Measurements from ENCODE around the gene AXIN1. TPM values are rescaled to one million over a fixed set of nuclear protein-coding genes. Genes with fewer than 3 reads are reported as not detected.

AXIN1 gene
- total RNA-seq, 1 donor from 2014 or later, result 27.0 TPM

DNA sequence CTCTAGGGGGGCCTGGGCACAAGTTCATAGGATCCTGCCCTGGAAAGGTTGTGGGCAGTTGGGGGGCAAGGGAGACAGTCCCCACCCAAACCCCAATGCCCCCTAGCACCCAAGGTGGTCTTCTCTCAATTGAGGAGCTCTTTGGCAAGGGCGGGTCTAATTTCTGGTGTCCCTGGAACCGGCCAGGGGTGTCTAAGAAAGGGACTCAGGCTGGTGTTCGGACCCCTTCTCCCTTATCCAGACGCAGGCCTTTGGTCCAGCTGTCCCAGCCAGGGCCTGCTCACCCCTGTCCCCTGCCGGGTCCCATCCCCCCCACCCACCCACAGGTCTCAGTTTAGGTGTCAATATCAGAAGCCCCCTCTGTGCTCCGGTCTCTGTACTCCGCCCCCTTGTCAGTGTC is 73.0 kb downstream of the AXIN1 start:
- no peak overlapping the region for H3K4me2 ChIP-seq (ENCODE audit: low read length)
- no peak overlapping the region for H3K27ac ChIP-seq (ENCODE audit: low read depth, low read length)
- H2AFZ ChIP-seq (ENCODE audit: low read depth, low read length), result no peak overlapping the region
- Mint-ChIP-seq H3K36me3 (ENCODE audit: low read depth, unreplicated experiment) (no peaks in the 10 kb centered on the region), H3K9me3 (ENCODE audit: unreplicated experiment) (no peaks in the 10 kb centered on the region), H3K27ac (ENCODE audit: unreplicated experiment) (no peak overlapping the region), H3K4me3 (ENCODE audit: unreplicated experiment) (peak overlapping the region; percentile 21), H3K27me3 (ENCODE audit: low read depth, unreplicated experiment) (peaks cover 13% of the 10 kb centered on the region), H3K4me1 (ENCODE audit: low read depth, unreplicated experiment) (no peaks in the 10 kb centered on the region)
- peaks cover 4% of the 10 kb centered on the region for H3K4me1 ChIP-seq (ENCODE audit: insufficient read depth, low read length)
- H3K27me3 ChIP-seq (ENCODE audit: insufficient read depth, low read length), result peaks cover 7% of the 10 kb centered on the region
- no peaks in the 10 kb centered on the region for H3K9me3 ChIP-seq (ENCODE audit: insufficient read depth, low read depth, low read length)
- H3K36me3 ChIP-seq (ENCODE audit: insufficient read depth, low read length), result no peaks in the 10 kb centered on the region
- no peak overlapping the region for H3K4me3 ChIP-seq (ENCODE audit: insufficient read depth, low read depth, low read length)
- TF ChIP-seq EZH2 (IDR thresholded peaks at IDR 0.05; ENCODE audit: insufficient read depth, low read length) (no peak), CTCF (IDR thresholded peaks at IDR 0.05; ENCODE audit: insufficient read depth, low read depth, low read length) (no peak)
- FAIRE-seq (no peak), DNase-seq (ENCODE audit: low read depth) (no peak)
- peaks cover 4% of the 10 kb centered on the region for H4K20me1 ChIP-seq (ENCODE audit: insufficient read depth, low read length)
- H3K79me2 ChIP-seq (ENCODE audit: insufficient read depth, low read length), result no peaks in the 10 kb centered on the region
- H3K9ac ChIP-seq (ENCODE audit: low read length), result no peak overlapping the region

GRCh38 chr16:278863-279366 is 73.6 kb downstream of the AXIN1 start:
- H3K4me2 ChIP-seq (ENCODE audit: low read length), result no peak overlapping the region

More at GRCh38 chr16:278863-279366, 73.6 kb downstream of the AXIN1 start:
- FAIRE-seq, result no peak
- H3K9ac ChIP-seq (ENCODE audit: low read length), result no peak overlapping the region
- peaks cover 4% of the 10 kb centered on the region for H3K4me1 ChIP-seq (ENCODE audit: insufficient read depth, low read length)
- no peaks in the 10 kb centered on the region for H3K36me3 Mint-ChIP-seq (ENCODE audit: low read depth, unreplicated experiment)
- peaks cover 4% of the 10 kb centered on the region for H4K20me1 ChIP-seq (ENCODE audit: insufficient read depth, low read length)
- H3K4me1 Mint-ChIP-seq (ENCODE audit: low read depth, unreplicated experiment), result no peaks in the 10 kb centered on the region
- H3K4me3 ChIP-seq (ENCODE audit: insufficient read depth, low read depth, low read length), result no peak overlapping the region
- H3K27me3 Mint-ChIP-seq (ENCODE audit: low read depth, unreplicated experiment), result peaks cover 13% of the 10 kb centered on the region
- peaks cover 7% of the 10 kb centered on the region for H3K27me3 ChIP-seq (ENCODE audit: insufficient read depth, low read length)
- peak; percentile 29 for DNase-seq (ENCODE audit: low read depth)
- H3K27ac ChIP-seq (ENCODE audit: low read depth, low read length), result no peak overlapping the region
- H3K36me3 ChIP-seq (ENCODE audit: insufficient read depth, low read length), result no peaks in the 10 kb centered on the region
- no peaks in the 10 kb centered on the region for H3K79me2 ChIP-seq (ENCODE audit: insufficient read depth, low read length)
- H3K9me3 ChIP-seq (ENCODE audit: insufficient read depth, low read depth, low read length), result no peaks in the 10 kb centered on the region
- no peak overlapping the region for H2AFZ ChIP-seq (ENCODE audit: low read depth, low read length)
- no peaks in the 10 kb centered on the region for H3K9me3 Mint-ChIP-seq (ENCODE audit: unreplicated experiment)
- peak overlapping the region; percentile 21 for H3K4me3 Mint-ChIP-seq (ENCODE audit: unreplicated experiment)
- TF ChIP-seq CTCF (IDR thresholded peaks at IDR 0.05; ENCODE audit: insufficient read depth, low read depth, low read length), result no peak
- no peak for TF ChIP-seq EZH2 (IDR thresholded peaks at IDR 0.05; ENCODE audit: insufficient read depth, low read length)
- no peak overlapping the region for H3K27ac Mint-ChIP-seq (ENCODE audit: unreplicated experiment)
